Ramos (cell line): Measurements from ENCODE around the gene POTEJ.
"Not testable (repeated sequence)": the region's sequence is repeated elsewhere in the genome, so short reads cannot be mapped to it uniquely, and the experiment has no call there.

Experiments
- in situ Hi-C: fragments of 300-500 bp; cut with MboI; formaldehyde crosslinking; loops from one replicate; pipeline ENCODE4 v1.14.3; 2022; ENCODE audit warnings: low sequenced_read_pairs; ENCODE audit not compliant: unreplicated experiment

Gene POTEJ

DNA sequence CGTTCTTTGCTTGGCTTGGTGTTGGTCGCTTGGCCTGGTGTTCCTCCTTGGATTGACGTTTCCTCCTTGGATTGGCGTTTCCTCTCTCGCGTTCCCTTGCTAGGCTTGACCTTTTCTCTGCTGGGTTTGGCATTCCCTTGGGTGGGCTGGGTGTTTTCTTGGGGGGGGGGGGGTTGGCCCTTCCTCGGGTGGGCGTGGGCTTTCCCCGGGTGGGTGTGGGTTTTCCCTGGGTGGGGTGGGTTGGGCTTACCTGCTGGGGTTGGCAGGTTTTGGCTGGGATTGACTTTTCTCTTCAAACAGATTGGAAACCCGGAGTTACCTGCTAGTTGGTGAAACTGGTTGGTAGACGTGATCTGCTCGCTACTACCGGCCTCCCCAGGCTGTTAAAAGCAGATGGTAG lies at the start of gene POTEJ:
Gene POTEJ (plus strand): TSS at position 301 of the 400 bp plus-strand sequence. CDS start 93 bp downstream, at position 394.
- in situ Hi-C loops = not testable (repeated sequence)

DNA sequence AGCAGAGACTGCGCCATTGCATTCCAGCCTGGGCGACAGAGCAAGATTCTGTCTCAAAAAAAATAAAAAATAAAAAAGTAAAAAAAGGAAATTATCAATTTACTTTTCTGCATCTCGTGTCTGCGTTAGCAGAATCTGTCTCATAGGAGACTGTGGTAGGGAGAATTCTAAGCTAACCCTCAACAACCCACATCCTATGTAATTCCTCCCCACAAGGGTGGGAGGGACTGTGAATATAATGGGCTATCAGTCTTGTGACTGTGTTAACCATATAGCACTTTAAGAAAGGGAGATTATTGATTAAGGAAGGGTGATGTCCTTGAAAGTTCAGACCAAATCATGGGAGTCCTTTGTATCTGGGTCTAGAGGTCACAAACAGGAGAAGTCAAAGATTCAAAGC lies 45.1 kb upstream of the POTEJ start:
- in situ Hi-C loops = not testable (repeated sequence)

DNA sequence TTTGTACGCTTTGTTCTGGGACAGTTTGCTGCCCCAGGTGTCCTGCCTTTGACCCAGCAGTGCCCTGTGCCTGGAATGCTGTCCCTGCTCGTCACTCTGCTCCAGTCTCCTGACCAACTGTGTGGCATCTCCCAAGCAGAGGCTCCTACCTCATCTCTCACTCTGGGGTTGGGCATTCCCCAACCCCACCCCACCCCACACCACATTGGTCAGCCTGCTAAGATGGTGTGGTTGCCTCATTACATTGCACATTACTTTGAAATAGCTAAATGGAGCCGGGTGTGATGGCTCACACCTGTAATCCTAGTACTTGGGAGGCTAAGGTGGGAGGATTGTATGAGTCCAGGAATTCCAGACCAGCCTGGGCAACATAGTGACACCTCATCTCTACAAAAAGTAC lies 39.3 kb upstream of the POTEJ start:
- in situ Hi-C loops = not testable (repeated sequence)

- in situ Hi-C loops = not testable (repeated sequence)
Measured at GRCh38 chr2:130574230-130574629, 37.0 kb upstream of the POTEJ start.

DNA sequence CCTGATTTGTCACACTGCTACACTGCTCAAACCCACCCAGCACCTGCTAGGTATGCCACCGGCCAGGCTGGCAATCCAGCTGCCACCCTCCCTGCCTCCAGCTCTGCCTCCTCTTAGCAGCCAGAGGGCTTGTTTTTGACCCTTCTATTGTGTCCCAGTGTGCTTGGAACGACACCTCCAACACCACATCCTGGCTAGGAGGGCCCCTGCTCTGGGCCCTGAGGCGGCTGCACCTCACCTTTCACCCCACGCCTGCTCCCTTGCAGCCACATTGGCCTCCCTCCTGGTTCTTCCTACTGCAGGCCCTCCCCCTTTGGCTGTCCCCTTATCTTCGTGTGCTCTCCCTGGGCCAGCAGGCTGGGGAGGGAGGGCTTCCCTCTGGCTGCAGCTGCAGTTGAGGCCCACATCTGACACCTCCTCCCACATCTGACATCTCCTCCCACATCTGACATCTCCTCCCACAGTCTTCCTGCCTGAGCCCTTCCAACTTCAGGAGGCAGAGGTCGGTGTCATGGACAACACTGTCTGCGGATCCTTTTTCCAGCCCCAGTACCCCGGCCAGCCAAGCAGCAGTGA lies 34.9 kb upstream of the POTEJ start:
- in situ Hi-C loops = not testable (repeated sequence)

GRCh38 chr2:130577559-130577958 lies 33.7 kb upstream of the POTEJ start:
- in situ Hi-C loops = not testable (repeated sequence)

DNA sequence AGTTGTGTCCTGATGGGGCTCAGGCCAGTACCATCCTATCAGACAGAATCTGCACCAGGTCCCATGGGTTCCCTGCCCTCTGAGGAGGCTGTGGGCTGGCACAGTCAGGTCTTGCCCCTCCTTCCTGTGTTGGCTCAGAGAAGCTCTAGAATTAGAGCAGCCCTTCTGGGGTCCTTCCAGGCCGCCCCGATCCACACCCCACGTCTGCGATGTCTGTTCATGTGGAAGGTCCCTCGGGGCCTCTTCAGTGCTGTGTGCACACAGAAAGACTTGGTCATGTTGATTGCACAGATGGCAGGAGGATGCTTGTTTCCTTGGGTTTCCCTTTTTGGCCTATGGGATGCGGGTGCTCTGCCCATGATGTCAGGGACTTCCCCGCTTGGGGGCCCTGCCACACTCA lies 32.1 kb upstream of the POTEJ start:
- in situ Hi-C loops = not testable (repeated sequence)

- in situ Hi-C loops = not testable (repeated sequence)
Measured at GRCh38 chr2:130581491-130581890, 29.7 kb upstream of the POTEJ start.

DNA sequence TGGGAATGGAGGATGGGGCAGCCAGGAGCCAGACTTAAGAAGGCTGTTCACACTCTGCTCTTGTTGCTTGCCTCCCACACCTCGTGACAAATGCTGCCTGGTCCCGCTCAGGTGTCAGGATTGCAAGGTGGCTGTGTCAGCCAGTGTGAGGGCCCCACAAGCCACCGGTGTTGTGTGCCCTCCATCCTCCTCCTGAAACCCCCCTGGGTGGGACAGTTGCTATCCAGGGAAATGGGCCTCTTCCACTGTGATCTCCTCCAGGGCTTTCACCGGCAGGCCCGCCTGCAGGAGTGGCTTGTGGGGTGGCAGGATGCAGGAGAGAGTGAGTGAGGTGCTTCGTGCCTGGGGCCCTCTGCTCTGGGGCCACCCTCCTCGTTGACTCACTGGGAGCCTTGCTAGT lies 28.3 kb upstream of the POTEJ start:
- in situ Hi-C loops = not testable (repeated sequence)

DNA sequence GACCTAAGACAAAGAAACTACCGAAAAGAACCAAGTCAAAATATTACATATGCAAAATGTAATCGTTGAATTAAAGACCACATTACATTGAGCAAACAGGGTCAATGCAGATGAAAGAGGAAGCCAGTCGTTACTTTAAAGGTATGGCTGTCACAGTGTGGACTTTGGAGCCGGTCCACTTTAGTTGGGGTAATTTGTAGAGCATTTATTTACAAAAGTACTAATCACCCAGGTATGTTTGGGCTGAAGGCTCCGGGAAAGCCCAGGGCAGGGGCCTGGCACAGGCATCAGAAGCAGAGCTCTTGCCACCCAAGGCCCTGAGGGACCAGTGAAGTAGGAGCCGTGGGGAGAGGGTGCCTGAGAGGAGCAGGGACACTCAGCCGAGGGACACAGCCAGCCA lies 27.7 kb upstream of the POTEJ start:
- in situ Hi-C loops = not testable (repeated sequence)

DNA sequence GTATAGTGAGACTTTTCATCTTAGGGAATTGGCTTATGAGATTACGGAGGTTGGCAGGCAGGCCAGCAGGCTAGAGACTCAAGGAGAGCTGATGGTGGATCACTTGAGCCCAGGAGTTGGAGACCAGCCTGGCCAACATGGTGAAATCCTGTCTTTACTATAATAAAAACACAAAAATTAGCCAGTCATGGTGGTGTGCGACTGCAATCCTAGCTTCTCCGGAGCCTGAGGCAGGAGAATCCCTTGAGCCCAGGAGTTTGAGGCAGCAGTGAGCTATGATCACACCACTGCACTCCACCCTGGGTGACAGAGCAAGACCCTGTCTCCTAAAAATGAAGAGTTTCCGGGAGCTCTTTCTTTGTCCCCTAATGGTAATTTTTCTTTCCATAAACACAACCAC lies 26.5 kb upstream of the POTEJ start:
- in situ Hi-C loops = not testable (repeated sequence)

DNA sequence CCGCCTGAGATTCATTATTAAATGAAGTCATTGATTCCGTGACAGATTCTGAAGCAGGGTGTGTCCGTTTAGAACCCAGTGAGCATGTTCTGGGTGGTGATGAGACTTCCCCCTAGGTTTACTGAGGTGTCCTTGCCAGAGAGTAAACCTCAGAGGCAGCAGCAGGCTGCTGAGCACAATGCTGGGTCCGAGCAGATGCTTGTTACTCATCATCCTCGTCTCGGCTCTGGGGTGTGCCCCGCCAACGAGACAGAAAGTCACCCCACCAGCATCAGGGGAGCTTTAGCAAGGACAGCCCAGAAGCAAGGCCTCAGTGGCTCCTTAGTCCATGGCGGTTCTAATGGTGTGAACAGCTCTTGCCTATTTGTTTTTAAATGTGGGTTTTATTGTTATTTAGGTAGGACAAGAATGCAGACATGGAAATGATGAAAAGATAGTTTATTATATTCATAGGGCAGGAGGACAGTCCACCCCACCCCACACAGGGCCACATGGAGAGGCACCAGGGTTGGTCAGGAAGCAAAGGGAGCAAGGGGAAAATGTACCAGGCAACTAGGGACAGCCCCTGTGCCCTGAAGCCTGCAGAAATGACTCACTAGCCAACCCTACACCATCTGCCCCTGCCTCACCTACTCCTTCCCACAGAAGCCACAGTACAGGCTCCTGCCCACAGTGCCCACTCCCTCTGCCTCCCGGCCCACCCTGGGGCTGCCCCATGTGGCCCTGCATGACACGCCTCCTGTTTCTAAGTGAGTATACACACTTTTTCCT lies 22.4 kb upstream of the POTEJ start:
- in situ Hi-C loops = not testable (repeated sequence)

DNA sequence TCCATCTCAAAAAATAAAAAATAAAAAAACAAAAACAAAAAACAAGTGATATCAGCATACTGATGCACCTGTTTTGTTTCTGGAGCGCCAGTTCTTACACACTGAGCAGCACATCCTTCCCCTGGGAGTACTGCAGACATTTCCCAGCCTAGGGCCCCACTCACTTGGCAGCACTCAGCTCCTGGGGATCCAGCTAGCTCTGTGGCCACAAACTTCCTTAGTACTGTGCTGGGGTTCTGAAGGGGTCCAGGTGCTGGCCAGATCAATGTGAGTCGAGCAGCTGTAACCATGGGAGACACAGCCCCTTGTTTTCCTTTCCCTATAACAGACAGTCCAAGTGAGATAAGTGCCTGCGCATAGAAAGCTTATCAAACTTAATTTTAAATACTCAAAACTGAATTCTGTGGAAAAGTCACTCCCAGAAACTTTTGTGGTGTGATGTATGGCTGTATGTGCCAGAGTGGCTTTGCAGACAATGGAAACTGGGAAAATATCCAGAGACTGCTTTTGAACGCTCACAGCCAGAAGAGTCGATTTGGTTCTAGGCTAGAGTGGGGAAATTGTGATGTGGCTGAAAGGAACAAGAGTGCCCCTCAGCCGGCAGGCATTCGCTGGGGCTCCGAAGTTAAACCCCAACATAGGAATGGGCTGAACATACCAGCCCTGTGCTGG lies 20.9 kb upstream of the POTEJ start:
- in situ Hi-C loops = not testable (repeated sequence)

DNA sequence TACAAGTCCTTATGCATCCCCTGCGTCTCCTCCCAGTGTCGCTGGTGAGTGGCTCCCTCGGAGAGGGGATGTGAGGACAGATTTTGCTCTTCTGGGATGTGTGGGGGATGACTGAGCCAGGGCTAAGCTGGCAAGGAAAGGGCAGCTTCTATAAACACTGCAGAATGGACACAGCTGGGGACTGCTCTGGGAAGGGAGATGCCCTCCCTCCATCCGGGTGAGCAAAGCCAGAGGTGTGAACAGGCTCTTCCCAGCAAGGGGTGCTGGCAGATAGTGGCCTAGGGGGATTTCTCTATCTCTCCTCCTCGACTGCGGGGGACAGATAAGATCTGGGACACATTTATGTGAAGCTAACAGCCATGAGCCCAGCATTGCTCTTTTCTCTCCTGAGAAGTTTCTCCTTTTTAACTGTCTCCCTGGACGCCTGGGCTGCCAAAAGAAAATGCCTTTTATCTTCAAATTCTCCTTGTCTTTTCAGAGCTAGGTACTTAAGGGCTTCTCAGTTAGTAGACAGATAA lies 20.3 kb upstream of the POTEJ start:
- in situ Hi-C loops = not testable (repeated sequence)

DNA sequence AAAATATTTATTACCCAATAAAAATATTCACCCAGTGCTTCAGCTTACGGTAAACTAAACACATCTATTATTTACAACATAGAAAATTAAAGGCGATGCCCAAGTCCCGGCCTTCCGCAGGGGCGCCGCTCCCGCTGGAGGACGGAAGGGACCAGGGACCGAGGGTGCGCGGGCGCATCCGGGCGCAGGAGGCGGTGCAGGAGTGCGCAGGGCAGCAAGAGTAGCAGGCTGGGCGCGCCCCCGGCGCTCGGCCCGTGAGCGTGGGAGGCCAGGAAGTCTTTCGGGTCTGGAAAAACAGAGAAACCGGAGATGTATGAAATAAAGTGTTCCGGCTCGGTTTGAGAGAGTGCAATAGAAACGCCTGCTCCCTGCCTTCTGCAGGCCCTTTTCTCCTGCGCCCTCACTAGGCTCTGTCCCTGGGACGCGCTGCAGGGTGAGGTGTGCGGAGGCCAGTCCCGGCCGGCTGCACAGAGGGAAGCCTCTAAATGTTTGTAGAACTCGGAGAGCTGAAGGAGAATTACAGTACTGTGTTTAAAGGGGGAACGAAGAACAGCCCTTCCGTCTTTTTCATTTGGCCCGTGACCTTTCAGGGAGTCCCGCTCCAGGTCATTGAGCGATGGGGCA lies 18.3 kb upstream of the POTEJ start:
- in situ Hi-C loops = not testable (repeated sequence)

GRCh38 chr2:130594011-130594410 lies 17.2 kb upstream of the POTEJ start:
- in situ Hi-C loops = not testable (repeated sequence)

DNA sequence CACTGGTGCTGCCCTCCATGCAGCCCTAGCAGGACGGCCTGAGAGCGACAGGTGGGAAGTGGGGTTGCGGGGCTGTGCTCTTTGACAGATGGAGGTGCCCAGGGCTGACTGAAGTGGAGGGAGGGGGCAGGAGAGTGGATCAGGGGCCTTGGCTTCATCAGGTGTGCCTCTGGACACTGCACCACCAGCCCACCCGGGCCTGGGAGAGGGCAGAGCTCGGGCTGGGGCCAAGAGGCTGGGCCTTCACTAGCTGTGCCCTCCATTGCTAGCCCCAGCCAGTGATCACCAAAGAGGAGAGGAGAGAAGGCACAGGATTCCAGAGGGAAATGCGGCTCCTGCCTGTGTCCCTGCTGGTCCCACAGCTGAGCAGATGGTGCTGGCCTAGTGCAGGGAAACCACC lies 14.5 kb upstream of the POTEJ start:
- in situ Hi-C loops = not testable (repeated sequence)

DNA sequence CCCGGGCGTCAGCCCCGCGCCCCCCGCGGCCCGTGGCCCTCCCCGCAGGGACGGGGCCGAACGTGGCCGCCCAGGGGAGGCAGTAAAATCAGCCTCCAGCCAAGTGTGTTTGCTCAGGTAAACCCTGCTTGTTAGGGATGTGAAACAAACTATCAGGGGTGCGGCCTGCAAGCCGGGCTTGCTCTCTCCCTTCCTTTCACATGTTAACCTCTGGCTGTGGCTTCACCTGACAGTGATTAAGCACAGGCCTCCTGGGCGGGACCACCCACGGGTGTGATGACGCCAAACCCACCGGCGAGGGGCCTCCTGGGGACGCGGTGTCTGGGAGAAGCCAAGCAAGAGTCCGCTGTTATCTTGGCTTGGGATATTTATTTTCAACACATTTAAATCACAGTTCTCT lies 13.2 kb upstream of the POTEJ start:
- in situ Hi-C loops = not testable (repeated sequence)

DNA sequence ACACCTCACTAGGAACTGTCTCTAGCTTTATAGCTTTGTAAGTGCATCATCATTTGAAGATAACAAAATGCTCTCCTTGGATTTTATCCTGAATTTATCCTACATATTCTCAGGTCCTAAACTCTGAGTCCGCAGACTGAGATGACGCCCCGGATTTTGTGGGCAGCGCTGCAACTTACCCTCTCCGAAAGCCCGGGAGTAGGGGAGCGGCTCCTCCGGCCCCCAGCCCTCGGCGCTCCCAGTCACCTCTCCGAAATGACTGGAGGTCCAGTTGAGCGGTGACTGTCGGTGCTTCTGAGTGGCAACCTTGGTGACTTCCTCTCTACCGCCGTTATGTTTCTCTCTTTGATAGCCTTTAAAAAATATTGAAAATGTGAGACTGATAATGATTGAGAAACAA lies 12.8 kb upstream of the POTEJ start:
- in situ Hi-C loops = not testable (repeated sequence)

- in situ Hi-C loops = not testable (repeated sequence)
Measured at GRCh38 chr2:130599393-130599792, 11.8 kb upstream of the POTEJ start, which contains the start of gene CFC1. Gene CFC1 (minus strand): TSS chr2:130599575. CDS start chr2:130599287, 288 bp downstream.

- in situ Hi-C loops = not testable (repeated sequence)
Measured at GRCh38 chr2:130599926-130600325, 11.3 kb upstream of the POTEJ start.
